ENCODE measurements around the gene VPS4A. TPM values are rescaled to one million over a fixed set of nuclear protein-coding genes. Genes with fewer than 3 reads are reported as not detected.

The VPS4A gene
- total and polyA plus RNA-seq, 2 of the 4 experiments (the other 2 are of a cell fraction), result 23.3 to 25.2 TPM

DNA sequence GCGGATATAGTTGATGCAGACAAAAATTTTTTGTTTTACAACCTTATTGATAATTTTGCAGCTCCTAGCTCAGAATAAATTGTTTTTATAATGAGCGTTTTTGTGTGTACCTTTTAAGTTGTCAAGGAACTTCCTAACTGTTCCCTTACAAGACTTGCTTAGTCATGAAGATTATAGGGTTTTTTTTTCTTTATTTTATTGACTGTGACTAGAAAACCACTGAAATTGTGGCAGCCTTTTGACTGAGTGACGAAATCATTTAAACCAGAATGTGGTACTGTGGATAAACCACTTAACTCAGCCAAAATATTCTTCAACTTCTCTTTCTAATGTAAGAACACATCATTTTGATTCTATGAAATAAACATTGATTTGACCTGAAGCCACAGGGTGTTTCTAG lies 40.8 kb upstream of the VPS4A start:
- dilution Hi-C loops (cut with HindIII; ENCODE audit: low sequenced_read_pairs, unreplicated experiment), result no loop called here
- no peak overlapping the region for H3K27ac ChIP-seq (ENCODE audit: insufficient read depth, low read length)

More for the DNA sequence above, 40.8 kb upstream of the VPS4A start:
- ATAC-seq (ENCODE audit: low read depth), result no peak
- Histone ChIP-seq H4K20me1 (ENCODE audit: insufficient read depth, low read length) (no peaks in the 10 kb centered on the region), H3K56ac (ENCODE audit: extremely low read depth, insufficient read depth, low read length) (no peak overlapping the region), H3K4me2 (ENCODE audit: low read depth, low read length) (no peak overlapping the region), H3K9me1 (ENCODE audit: insufficient read depth, low read length) (peaks cover 10% of the 10 kb centered on the region), H3K4ac (ENCODE audit: low read depth, low read length) (no peak overlapping the region), H4K8ac (ENCODE audit: low read depth in 2 of 2, low read length in 2 of 2) (no peak overlapping the region; a peak in 1 of 4 replicates), H3K14ac (replicated peaks; ENCODE audit: low read depth, low read length) (no peak overlapping the region), H3K9ac (ENCODE audit: low read depth, low read length) (no peak overlapping the region), H2AK9ac (replicated peaks; ENCODE audit: low read depth, low read length, poor library complexity) (no peak overlapping the region), H2BK120ac (ENCODE audit: low read depth, low read length) (no peak overlapping the region), H2AFZ (replicated peaks; ENCODE audit: low read length, poor library complexity) (no peak overlapping the region), H3K23ac (ENCODE audit: low read depth, low read length) (no peak overlapping the region), H2BK5ac (ENCODE audit: low read depth, low read length, poor library complexity, severe bottlenecking) (peak overlapping the region; percentile 69), H3K79me1 (ENCODE audit: low read depth in 1 of 2, low read length in 2 of 2) (peaks cover 29 to 51% of the 10 kb centered on the region in 2 experiments), H2AK5ac (ENCODE audit: low read depth, low read length) (no peak overlapping the region), H3K4me1 (ENCODE audit: control insufficient read depth, insufficient read depth, low read length) (peaks cover 14% of the 10 kb centered on the region), H2BK15ac (ENCODE audit: low read depth, low read length) (no peak overlapping the region), H3K36me3 (ENCODE audit: control insufficient read depth, insufficient read depth, low read length) (peaks cover 9% of the 10 kb centered on the region), H4K5ac (ENCODE audit: low read depth, low read length) (no peak overlapping the region), H3K4me3 (ENCODE audit: insufficient read depth, low read depth, low read length) (no peak overlapping the region), H3K18ac (ENCODE audit: low read depth, low read length) (no peak overlapping the region), H3K27me3 (ENCODE audit: control insufficient read depth, insufficient read depth, low read length) (no peaks in the 10 kb centered on the region), H3K9me3 (ENCODE audit: control insufficient read depth, insufficient read depth, low read length) (no peaks in the 10 kb centered on the region), H4K91ac (ENCODE audit: insufficient read depth, low read depth, low read length) (no peak overlapping the region), H2BK20ac (ENCODE audit: low read depth, low read length) (no peak overlapping the region)
- TF ChIP-seq NFE2L2 (IDR thresholded peaks at IDR 0.05; ENCODE audit: low read depth, low read length) (peak; percentile 38; the same call in 1 of the 2 replicates), CEBPB (IDR thresholded peaks at IDR 0.05; ENCODE audit: low read depth, low read length) (peak; percentile 37; the same call in 1 of the 2 replicates)
- TF ChIP-seq, protein P1, sequence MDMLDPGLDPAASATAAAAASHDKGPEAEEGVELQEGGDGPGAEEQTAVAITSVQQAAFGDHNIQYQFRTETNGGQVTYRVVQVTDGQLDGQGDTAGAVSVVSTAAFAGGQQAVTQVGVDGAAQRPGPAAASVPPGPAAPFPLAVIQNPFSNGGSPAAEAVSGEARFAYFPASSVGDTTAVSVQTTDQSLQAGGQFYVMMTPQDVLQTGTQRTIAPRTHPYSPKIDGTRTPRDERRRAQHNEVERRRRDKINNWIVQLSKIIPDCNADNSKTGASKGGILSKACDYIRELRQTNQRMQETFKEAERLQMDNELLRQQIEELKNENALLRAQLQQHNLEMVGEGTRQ (IDR thresholded peaks at IDR 0.05; ENCODE audit: low read depth, low read length), result no peak
- no CpG with 5 or more reads among the region's 3 CpGs for whole genome bisulfite sequencing, 2 experiments (ENCODE audit: extremely low coverage in 2 of 2, insufficient read length in 1 of 2)
- ChIA-PET CTCF (no interaction called here), POLR2A (ENCODE audit: unreplicated experiment) (no interaction called here)
- in situ Hi-C loops (cut with MboI; ENCODE audit: low sequenced_read_pairs) (no loop called here), intact Hi-C loops (cut with micrococcal nuclease) (no loop called here)
- BruUV-seq (replicated peaks), result no TSS peak
- DNase-seq, result peak; percentile 31

All from IMR-90 (cell line).